KG1 (cell line): ENCODE data around the gene OR52I2.
A peak's percentile ranks its signal among the peaks of the same experiment; 100 is the strongest.

Experiments used
- DNase-seq: peaks from one replicate; lab custom pipeline; 2025; lab: John Stamatoyannopoulos, UW

The OR52I2 gene

GRCh38 chr11:4581443-4581842 lies at the start of gene OR52I2:
Gene OR52I2, plus strand, starts transcription at chr11:4581743.
- DNase-seq: no peak

- DNase-seq: peak; percentile 44
These were observed 41.8 kb upstream of the OR52I2 start for GRCh38 chr11:4539603-4540219.

- no peak for DNase-seq
These were observed 40.5 kb upstream of the OR52I2 start for GRCh38 chr11:4541071-4541470.

GRCh38 chr11:4543561-4543960 lies 38.0 kb upstream of the OR52I2 start:
- DNase-seq: no peak

- no peak for DNase-seq
These were observed 36.7 kb upstream of the OR52I2 start, which contains the start of gene OR52M1 for GRCh38 chr11:4544891-4545290. Gene OR52M1, plus strand, starts transcription at chr11:4545191. Its CDS starts 0 bp downstream, at chr11:4545191.

- DNase-seq: no peak
These were observed 34.7 kb upstream of the OR52I2 start for GRCh38 chr11:4546878-4547277.

GRCh38 chr11:4547416-4547815 lies 34.1 kb upstream of the OR52I2 start:
- DNase-seq: no peak

- no peak for DNase-seq
These were observed 30.1 kb upstream of the OR52I2 start for GRCh38 chr11:4551346-4551979.

- no peak for DNase-seq
These were observed 21.8 kb upstream of the OR52I2 start for GRCh38 chr11:4559527-4560440.

GRCh38 chr11:4560467-4560866 lies 21.1 kb upstream of the OR52I2 start:
- DNase-seq: no peak

- no peak for DNase-seq
These were observed 16.2 kb upstream of the OR52I2 start for GRCh38 chr11:4565371-4565770.

- no peak for DNase-seq
These were observed 12.5 kb upstream of the OR52I2 start for GRCh38 chr11:4569075-4569474.

GRCh38 chr11:4576880-4577279 lies 4.7 kb upstream of the OR52I2 start:
- no peak for DNase-seq

- DNase-seq: no peak
These were observed 3.8 kb upstream of the OR52I2 start for GRCh38 chr11:4577761-4578160.

- DNase-seq: no peak
These were observed 2.9 kb upstream of the OR52I2 start for GRCh38 chr11:4578624-4579023.

GRCh38 chr11:4580124-4580523 lies 1.4 kb upstream of the OR52I2 start:
- no peak for DNase-seq

GRCh38 chr11:4589017-4589416 lies 7.5 kb downstream of the OR52I2 start:
- no peak for DNase-seq

- DNase-seq: no peak
These were observed 12.2 kb downstream of the OR52I2 start, which contains the start of gene OR52I1 for GRCh38 chr11:4593739-4594138. Gene OR52I1, plus strand, starts transcription at chr11:4594039. Its CDS starts 0 bp downstream, at chr11:4594039.

- no peak for DNase-seq
These were observed 23.5 kb downstream of the OR52I2 start for GRCh38 chr11:4605057-4605456.

- no peak for DNase-seq
These were observed 24.9 kb downstream of the OR52I2 start for GRCh38 chr11:4606231-4607015.

- no peak for DNase-seq
These were observed 25.6 kb downstream of the OR52I2 start for GRCh38 chr11:4607096-4607495.
